Activated naive CD4-positive, alpha-beta T cell treated with Interleukin-2 at 50 U/mL for 16 hours (primary cell): ENCODE data around the gene TSPAN10.

Experiments
- DNase-seq: peaks from one replicate; pipeline ENCODE4 v3.0.0-alpha.2; 2020

The TSPAN10 gene

DNA sequence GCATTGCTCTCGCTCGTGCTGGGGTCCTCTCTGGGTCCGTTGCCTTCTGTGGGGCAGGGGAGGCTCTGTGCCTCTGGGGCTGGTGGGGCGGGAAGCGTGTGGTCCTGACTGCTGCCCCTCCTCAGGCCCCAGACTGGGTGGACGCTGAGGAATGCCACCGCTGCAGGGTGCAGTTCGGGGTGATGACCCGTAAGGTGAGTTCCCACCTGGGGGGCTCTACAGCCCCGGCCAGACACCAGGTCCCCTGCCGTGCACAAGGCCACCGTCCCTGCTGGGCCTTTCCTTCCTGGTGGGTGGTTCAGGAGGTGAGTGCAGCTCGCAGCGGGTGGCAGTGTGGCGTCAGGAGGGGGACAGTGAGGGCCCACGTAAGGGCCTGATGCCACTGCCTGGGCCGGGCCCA is 53.6 kb downstream of the TSPAN10 start:
- DNase-seq = no peak

DNA sequence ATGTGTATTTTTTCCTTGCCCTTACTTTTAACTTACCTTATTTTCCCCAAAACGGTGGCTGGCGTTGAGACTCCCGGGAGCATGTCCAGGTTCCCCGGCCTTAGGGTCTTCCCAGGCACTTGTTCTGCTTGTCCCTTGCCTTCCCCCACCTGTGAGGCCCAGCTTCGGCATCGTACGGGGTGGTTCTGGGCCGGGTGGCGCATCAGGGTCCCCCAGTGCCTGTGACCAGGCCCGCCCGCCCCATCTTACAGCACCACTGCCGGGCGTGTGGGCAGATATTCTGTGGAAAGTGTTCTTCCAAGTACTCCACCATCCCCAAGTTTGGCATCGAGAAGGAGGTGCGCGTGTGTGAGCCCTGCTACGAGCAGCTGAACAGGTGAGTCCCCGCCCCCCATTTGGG is 54.2 kb downstream of the TSPAN10 start:
- no peak for DNase-seq

DNA sequence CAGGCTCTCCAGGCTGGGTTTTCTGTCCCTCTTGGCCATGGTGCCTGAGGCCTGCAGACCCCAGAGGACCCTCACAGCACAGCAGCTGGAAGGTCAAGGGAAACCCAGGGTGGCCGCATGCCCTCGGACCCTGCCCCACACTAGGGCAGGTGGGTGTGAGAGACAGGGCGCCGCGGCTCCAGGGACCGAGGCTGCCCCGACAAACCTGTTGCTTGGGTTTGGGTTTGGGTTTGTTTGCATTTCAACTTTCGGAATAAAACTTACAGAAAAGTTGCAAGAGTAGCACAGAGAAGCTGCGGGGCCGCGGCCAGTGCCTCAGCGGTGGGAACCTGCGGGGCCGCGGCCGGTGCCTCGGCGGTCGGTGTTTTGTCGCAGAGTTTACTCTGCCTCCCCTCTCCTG is 54.6 kb downstream of the TSPAN10 start:
- no peak for DNase-seq

DNA sequence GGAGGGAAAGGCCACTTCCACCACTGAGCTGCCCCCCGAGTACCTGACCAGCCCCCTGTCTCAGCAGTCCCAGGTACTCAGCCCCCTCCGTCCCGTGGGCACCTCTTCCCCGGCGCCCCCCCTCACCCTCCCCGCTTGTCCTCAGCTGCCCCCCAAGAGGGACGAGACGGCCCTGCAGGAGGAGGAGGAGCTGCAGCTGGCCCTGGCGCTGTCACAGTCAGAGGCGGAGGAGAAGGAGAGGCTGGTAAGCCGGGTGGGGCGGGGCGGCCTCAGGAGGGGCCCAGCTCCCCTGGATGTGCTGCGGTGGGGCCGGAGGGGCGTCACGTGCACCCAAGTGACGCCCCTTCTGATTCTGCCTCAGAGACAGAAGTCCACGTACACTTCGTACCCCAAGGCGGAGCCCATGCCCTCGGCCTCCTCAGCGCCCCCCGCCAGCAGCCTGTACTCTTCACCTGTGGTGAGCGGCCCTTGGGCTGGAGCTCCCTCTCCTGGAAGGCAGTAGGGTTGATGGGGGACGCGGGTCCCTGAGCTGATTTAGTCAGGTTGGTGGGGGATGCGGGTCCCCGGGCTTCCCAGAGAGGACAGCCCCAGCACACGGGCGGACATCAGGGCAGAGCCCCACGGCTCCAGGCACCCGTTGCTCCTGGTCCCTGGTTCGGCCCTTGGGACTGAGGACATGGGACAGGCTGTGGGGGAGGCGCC is 56.7 kb downstream of the TSPAN10 start:
- DNase-seq = no peak

DNA sequence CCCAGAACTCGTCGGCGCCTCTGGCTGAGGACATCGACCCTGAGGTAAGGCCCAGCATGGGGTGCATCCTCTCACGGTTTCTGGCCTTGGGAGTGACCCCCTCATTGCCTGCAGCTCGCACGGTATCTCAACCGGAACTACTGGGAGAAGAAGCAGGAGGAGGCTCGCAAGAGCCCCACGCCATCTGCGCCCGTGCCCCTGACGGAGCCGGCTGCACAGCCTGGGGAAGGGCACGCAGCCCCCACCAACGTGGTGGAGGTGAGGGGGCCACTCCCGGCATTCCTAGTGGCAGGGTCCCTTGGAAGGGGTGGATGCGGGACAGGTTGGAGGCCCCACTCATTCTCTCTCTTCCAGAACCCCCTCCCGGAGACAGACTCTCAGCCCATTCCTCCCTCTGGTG is 57.8 kb downstream of the TSPAN10 start:
- no peak for DNase-seq

DNA sequence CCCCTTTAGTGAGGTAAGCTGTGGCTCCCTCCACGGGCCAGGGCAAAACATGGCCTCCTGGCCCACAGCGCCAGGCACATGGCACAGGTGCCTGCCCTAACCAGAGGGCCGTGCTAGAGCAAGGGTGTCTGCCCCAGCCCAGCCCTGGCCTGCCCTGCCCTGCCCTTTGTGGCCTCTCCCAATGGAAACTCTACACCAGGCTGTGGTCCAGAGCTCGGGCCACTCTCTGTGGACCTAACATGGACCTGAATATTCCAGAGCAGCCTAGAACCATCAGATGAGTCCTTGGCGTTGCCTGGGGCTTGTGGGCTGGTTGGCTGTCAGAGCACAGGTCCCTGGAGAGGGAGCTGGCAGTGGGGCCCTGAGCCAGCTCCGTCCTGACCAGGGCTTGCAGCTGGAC is 58.2 kb downstream of the TSPAN10 start:
- no peak for DNase-seq

DNA sequence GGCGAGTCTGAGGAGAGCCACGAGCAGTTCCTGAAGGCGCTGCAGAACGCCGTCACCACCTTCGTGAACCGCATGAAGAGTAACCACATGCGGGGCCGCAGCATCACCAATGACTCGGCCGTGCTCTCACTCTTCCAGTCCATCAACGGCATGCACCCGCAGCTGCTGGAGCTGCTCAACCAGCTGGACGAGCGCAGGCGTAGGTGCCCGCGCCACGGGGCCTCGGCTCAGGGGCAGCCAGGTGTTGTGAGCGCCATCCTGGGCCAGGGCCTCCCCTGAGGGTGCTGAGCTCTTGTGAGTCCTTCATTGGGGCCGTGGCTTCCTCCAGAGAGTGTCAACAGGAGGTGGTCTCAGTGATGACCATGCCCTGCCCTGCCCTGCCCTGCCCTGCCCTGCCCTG is 58.8 kb downstream of the TSPAN10 start:
- DNase-seq = no peak

DNA sequence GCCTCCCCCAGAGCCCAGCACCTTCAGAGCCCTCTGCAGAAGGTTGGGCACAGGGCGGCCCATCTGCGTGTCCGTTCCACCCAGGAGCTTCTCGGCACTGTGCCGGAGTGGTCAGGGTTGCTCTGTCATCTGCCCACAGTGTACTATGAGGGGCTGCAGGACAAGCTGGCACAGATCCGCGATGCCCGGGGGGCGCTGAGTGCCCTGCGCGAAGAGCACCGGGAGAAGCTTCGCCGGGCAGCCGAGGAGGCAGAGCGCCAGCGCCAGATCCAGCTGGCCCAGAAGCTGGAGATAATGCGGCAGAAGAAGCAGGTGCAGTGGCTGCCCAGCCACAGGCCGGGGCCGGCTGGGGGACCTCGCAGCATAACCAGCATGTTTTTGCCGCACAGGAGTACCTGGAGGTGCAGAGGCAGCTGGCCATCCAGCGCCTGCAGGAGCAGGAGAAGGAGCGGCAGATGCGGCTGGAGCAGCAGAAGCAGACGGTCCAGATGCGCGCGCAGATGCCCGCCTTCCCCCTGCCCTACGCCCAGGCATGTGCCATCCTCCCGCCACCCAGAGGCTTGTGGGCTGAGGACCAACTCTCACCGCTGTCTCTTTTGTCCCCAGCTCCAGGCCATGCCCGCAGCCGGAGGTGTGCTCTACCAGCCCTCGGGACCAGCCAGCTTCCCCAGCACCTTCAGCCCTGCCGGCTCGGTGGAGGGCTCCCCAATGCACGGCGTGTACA is 59.4 kb downstream of the TSPAN10 start:
- no peak for DNase-seq

DNA sequence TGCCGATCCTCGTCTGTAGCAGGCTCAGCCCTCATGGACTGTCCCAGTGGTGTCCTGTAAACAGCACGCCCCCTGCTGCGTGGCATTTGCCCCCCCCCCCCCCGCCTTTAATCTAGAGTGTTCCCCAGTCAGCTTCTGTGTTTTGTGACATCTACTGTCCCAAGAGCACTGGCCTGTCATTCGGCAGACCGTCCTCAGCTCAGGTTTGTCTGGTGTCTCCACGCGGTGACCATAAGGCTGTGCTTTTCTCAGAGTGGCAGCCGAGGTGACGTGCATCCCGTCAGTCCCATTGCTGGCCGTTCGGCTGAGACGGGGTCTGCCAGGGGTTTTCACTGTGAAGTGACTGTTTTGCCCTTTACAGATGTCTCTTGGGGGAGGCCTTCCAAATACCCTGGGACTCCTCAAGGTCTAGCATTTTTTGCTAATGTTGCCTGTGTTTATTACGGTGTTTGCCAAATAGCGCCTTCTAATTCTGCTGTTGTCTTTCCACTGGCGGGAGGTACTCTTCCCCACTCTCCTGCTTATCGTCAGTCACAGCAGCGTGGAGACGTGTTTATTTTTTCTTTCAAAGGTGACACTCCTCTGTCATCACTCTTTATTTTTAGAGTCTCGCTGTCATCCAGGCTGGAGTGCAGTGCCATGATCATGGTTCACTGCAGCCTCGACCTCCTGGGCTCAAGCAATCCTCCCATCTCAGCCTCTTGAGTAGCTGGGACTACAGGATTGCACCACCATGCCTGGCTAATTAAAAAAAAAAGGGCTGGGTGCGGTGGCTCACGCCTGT is 60.5 kb downstream of the TSPAN10 start:
- no peak for DNase-seq
